ENCODE data around the gene PADI2. TPM values are rescaled to one million over a fixed set of nuclear protein-coding genes. Genes with fewer than 3 reads are reported as not detected.

Gene PADI2
- total RNA-seq, 4 donors from 2014 or later, result 0.29 to 2.8 (median 0.67) TPM

DNA sequence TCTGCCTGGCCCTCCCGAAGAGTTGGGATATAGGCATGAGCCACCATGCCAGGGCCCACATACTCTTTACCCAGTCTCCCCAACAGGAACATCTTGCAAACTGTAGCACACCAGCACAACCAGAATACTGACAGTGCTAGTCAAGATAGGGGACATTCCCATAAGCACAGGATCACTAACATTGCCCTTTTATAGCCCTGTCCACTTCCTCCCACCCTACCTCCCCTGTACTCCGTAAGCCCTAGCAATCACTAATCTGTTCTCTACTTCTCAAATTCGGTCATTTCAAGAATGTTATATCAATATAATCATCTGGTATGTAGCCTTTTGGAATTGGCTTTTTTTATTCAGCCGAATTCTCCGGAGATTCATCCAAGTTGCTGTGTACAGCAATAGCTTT, 71.3 kb downstream of the PADI2 start:
- no peaks in the 10 kb centered on the region for H3K36me3 ChIP-seq
- DNase-seq, result no peak
- H3K27ac ChIP-seq, result no peak overlapping the region
- no peak overlapping the region for H3K4me3 ChIP-seq
- no peaks in the 10 kb centered on the region for H3K9me3 ChIP-seq
- no peak for TF ChIP-seq POLR2A (IDR thresholded peaks at IDR 0.05)
- TF ChIP-seq, protein P1, sequence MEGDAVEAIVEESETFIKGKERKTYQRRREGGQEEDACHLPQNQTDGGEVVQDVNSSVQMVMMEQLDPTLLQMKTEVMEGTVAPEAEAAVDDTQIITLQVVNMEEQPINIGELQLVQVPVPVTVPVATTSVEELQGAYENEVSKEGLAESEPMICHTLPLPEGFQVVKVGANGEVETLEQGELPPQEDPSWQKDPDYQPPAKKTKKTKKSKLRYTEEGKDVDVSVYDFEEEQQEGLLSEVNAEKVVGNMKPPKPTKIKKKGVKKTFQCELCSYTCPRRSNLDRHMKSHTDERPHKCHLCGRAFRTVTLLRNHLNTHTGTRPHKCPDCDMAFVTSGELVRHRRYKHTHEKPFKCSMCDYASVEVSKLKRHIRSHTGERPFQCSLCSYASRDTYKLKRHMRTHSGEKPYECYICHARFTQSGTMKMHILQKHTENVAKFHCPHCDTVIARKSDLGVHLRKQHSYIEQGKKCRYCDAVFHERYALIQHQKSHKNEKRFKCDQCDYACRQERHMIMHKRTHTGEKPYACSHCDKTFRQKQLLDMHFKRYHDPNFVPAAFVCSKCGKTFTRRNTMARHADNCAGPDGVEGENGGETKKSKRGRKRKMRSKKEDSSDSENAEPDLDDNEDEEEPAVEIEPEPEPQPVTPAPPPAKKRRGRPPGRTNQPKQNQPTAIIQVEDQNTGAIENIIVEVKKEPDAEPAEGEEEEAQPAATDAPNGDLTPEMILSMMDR (IDR thresholded peaks at IDR 0.05), result no peak
- H3K4me1 ChIP-seq, result peaks cover 0 to 13% of the 10 kb centered on the region in 2 donors
- H3K27me3 ChIP-seq, result no peaks in the 10 kb centered on the region
- intact Hi-C loops (cut with DNase I; ENCODE audit: low total_unique reads), result loop anchor here (5.0 kb wide), 1 partner anchor 86 kb away; no protein-coding TSS in a partner anchor

DNA sequence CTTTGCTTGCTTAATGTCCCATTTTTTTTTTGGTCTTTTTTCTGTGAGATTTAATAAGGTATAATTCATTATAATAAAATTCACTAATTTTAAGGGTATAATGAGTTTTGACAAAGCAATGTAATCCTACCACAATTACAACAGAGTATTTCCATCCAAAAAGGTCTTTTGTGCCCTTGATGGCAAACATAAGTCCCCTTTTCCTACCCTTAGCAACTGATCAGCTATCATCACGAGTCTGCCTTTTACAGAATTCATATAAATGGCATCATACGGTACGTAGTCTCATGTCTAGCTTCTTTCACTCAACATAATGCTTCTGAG, 73.0 kb downstream of the PADI2 start:
- H3K27ac ChIP-seq, result no peak overlapping the region
- H3K27me3 ChIP-seq, result no peaks in the 10 kb centered on the region
- H3K9me3 ChIP-seq, result no peaks in the 10 kb centered on the region
- DNase-seq, result no peak
- intact Hi-C loops (cut with DNase I; ENCODE audit: low total_unique reads), result loop anchor here (5.0 kb wide), 1 partner anchor 84 kb away; no protein-coding TSS in a partner anchor
- no peak for TF ChIP-seq POLR2A (IDR thresholded peaks at IDR 0.05)
- TF ChIP-seq, protein P1 (IDR thresholded peaks at IDR 0.05), result no peak
- peaks cover 0 to 5% of the 10 kb centered on the region in 2 donors for H3K4me1 ChIP-seq
- H3K36me3 ChIP-seq, result no peaks in the 10 kb centered on the region
- H3K4me3 ChIP-seq, result no peak overlapping the region

DNA sequence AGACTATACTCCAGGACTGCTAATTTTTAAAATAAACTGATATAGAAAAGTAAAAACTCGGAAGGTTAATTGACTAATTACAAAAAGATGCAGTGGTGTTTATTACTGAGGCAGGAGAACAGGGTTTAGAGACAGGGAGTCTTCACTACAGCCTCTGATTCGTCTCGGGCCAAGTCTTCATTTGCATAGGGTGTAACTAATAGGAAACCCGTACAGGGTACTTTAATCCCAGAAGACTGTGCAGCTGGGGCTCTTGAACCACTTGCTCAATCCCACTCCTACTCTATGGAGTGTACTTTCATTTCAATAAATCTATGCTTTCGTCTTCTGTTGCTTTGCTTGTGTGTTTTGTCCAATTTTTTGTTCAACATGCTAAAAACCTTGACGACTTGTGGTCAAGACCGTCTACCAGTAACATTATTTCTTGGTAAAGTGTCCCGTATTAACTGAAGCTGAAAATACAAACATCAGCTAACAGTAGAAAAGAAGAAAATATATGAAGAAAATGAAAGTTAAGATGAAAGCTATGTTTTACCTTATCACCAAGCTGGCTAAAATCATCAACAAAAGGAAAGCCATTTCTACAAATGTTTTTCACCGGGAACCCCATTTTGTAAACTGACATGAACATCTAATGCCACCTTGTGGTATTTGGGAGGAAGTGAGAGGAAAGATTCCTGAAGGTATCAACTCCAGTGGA, 73.5 kb downstream of the PADI2 start:
- H3K36me3 ChIP-seq, result no peaks in the 10 kb centered on the region
- peak overlapping the region; percentile 43 to 64 for H3K27ac ChIP-seq
- H3K27me3 ChIP-seq, result no peaks in the 10 kb centered on the region
- peaks cover 0 to 5% of the 10 kb centered on the region in 2 donors for H3K4me1 ChIP-seq
- no peak for DNase-seq
- no peaks in the 10 kb centered on the region for H3K9me3 ChIP-seq
- peak overlapping the region in 1 of 2 donors; percentile 25 for H3K4me3 ChIP-seq
- intact Hi-C loops (cut with DNase I; ENCODE audit: low total_unique reads), result loop anchor here (5.0 kb wide), 1 partner anchor 83 kb away; no protein-coding TSS in a partner anchor
- no peak for TF ChIP-seq POLR2A (IDR thresholded peaks at IDR 0.05)
- TF ChIP-seq, protein P1 (IDR thresholded peaks at IDR 0.05), result peak; percentile 77 to 89 (median 82)

DNA sequence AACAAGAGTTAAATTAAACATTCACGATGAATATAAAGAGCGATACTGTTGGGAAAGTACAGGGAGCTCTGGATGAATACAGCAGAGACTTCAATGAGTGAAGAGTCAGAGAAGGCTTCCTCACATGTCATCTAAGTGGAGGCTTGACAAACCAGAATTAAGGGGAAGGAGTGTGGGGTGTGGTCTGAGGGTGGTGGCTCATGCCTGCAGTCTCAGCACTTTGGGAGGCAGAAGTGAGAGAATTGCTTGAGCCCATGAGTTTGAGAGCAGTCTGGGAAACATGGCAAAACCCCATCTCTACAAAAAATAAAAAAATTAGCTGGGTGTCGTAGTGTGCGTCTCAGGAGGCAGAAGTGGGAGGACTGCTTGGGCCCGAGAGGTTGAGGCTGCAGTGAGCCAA, 74.1 kb downstream of the PADI2 start:
- intact Hi-C loops (cut with DNase I; ENCODE audit: low total_unique reads), result loop anchor here (5.0 kb wide), 1 partner anchor 83 kb away; no protein-coding TSS in a partner anchor
- Histone ChIP-seq H3K9me3 (no peaks in the 10 kb centered on the region), H3K27ac (peak overlapping the region; percentile 43 to 64), H3K27me3 (no peaks in the 10 kb centered on the region), H3K4me3 (no peak overlapping the region), H3K4me1 (peaks cover 0 to 5% of the 10 kb centered on the region in 2 donors), H3K36me3 (no peaks in the 10 kb centered on the region)
- no peak for DNase-seq
- TF ChIP-seq, protein P1 (IDR thresholded peaks at IDR 0.05), result no peak
- TF ChIP-seq POLR2A (IDR thresholded peaks at IDR 0.05), result no peak

DNA sequence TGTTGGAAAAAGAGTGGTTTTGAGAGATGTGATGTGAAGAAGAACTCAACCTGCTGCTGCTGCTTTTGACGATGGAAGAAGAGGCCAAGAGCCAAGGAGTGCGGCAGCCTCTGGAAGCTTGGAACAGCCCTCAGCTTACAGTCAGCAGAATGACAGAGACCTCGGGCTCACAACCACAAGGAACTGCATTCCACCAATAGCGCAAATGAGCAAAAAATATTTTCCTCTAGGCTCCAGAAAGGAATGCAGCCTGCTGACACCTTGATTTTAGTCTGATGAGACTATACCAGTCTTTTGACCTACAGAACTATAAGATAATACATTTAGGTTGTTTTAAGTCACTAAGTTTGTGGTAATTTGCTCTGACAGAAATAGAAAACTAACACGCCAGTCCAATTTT, 75.6 kb downstream of the PADI2 start:
- DNase-seq, result no peak
- H3K4me1 ChIP-seq, result peaks cover 0 to 5% of the 10 kb centered on the region in 2 donors
- H3K27ac ChIP-seq, result no peak overlapping the region
- H3K36me3 ChIP-seq, result no peaks in the 10 kb centered on the region
- H3K4me3 ChIP-seq, result no peak overlapping the region
- H3K27me3 ChIP-seq, result no peaks in the 10 kb centered on the region
- intact Hi-C loops (cut with DNase I; ENCODE audit: low total_unique reads), result no loop called here
- no peak for TF ChIP-seq POLR2A (IDR thresholded peaks at IDR 0.05)
- TF ChIP-seq, protein P1 (IDR thresholded peaks at IDR 0.05), result no peak
- H3K9me3 ChIP-seq, result no peaks in the 10 kb centered on the region

Measured in uterus (tissue), 4 donors.